BLaER1 (cell line): ENCODE results near the gene TTC31.
"Not testable (repeated sequence)": the region's sequence is repeated elsewhere in the genome, so short reads cannot be mapped to it uniquely, and the experiment has no call there.

ENCODE experiments used
- H3K27ac ChIP-seq: shearing (Covaris generic); formaldehyde crosslinking; 2 replicates; pipeline ENCODE4 v1.8.1; 2022
- H3K27me3 ChIP-seq: shearing (Covaris generic); formaldehyde crosslinking; 2 replicates; pipeline ENCODE4 v1.8.1; 2022
- H3K36me3 ChIP-seq: shearing (Covaris generic); formaldehyde crosslinking; 2 replicates; pipeline ENCODE4 v1.8.1; 2022
- H3K4me1 ChIP-seq: shearing (Covaris generic); formaldehyde crosslinking; 2 replicates; pipeline ENCODE4 v1.8.1; 2022
- H3K4me2 ChIP-seq: shearing (Covaris generic); formaldehyde crosslinking; 2 replicates; pipeline ENCODE4 v1.8.1; 2022
- H3K4me3 ChIP-seq: shearing (Covaris generic); formaldehyde crosslinking; 2 replicates; pipeline ENCODE4 v1.8.1; 2022
- H3K9ac ChIP-seq: shearing (Covaris generic); formaldehyde crosslinking; 2 replicates; pipeline ENCODE4 v1.8.1; 2022
- H3K9me3 ChIP-seq: shearing (Covaris generic); formaldehyde crosslinking; 2 replicates; pipeline ENCODE4 v1.8.1; 2022
- H4K20me1 ChIP-seq: shearing (Covaris generic); formaldehyde crosslinking; 2 replicates; pipeline ENCODE4 v1.8.1; 2022
- Cebpa-rat ChIP-seq: shearing (Covaris generic); IDR thresholded peaks from 2 replicates; pipeline ENCODE4 v1.8.1; 2022

TTC31 gene

GRCh38 chr2:74457549-74458131 is 25.2 kb upstream of the TTC31 start:
- Histone ChIP-seq H3K36me3 (peaks cover 25% of the 10 kb centered on the region), H3K4me2 (peak overlapping the region; percentile 99), H3K27me3 (no peaks in the 10 kb centered on the region), H3K4me3 (peak overlapping the region; percentile 80), H3K9me3 (no peaks in the 10 kb centered on the region), H3K9ac (peak overlapping the region; percentile 89), H3K27ac (peak overlapping the region; percentile 92), H4K20me1 (peaks cover 18% of the 10 kb centered on the region; the same call in 1 of the 2 replicates), H3K4me1 (peaks cover 44% of the 10 kb centered on the region)
- no peak for TF ChIP-seq Cebpa-rat

- no peaks in the 10 kb centered on the region for H3K27me3 ChIP-seq
- peaks cover 32% of the 10 kb centered on the region for H3K36me3 ChIP-seq
- H3K9ac ChIP-seq, result peak within 1 kb of the TSS; percentile 89
- peaks cover 41% of the 10 kb centered on the region for H3K4me1 ChIP-seq
- H3K4me2 ChIP-seq, result peak within 1 kb of the TSS; percentile 99
- H3K9me3 ChIP-seq, result no peaks in the 10 kb centered on the region
- peaks cover 25% of the 10 kb centered on the region; the same call in 1 of the 2 replicates for H4K20me1 ChIP-seq
- no peak for TF ChIP-seq Cebpa-rat
- H3K27ac ChIP-seq, result peak within 1 kb of the TSS; percentile 92
- peak within 1 kb of the TSS; percentile 80 for H3K4me3 ChIP-seq
These were observed 24.5 kb upstream of the TTC31 start, which contains the start of gene WBP1 for GRCh38 chr2:74458132-74458937. Gene WBP1, plus strand, starts transcription at chr2:74458438. Its CDS starts 165 bp downstream, at chr2:74458603.

- Histone ChIP-seq H3K9me3 (no peaks in the 10 kb centered on the region), H3K27me3 (no peaks in the 10 kb centered on the region), H3K9ac (peak overlapping the region; percentile 87), H3K4me3 (peak overlapping the region; percentile 80), H4K20me1 (peaks cover 28% of the 10 kb centered on the region; the same call in 1 of the 2 replicates), H3K36me3 (peaks cover 32% of the 10 kb centered on the region), H3K4me2 (peak overlapping the region; percentile 97), H3K27ac (peak overlapping the region; percentile 82), H3K4me1 (peaks cover 47% of the 10 kb centered on the region)
- TF ChIP-seq Cebpa-rat, result no peak
These were observed 23.9 kb upstream of the TTC31 start for GRCh38 chr2:74458938-74459363.

- Histone ChIP-seq H4K20me1 (peaks cover 34% of the 10 kb centered on the region; the same call in 1 of the 2 replicates), H3K9ac (peak overlapping the region; percentile 87; the same call in 1 of the 2 replicates), H3K4me2 (peak overlapping the region; percentile 97), H3K4me1 (peaks cover 47% of the 10 kb centered on the region), H3K4me3 (peak overlapping the region; percentile 80), H3K36me3 (peaks cover 32% of the 10 kb centered on the region)
- not testable (repeated sequence) for H3K27me3 ChIP-seq, H3K9me3 ChIP-seq, H3K27ac ChIP-seq
These were observed 23.3 kb upstream of the TTC31 start for GRCh38 chr2:74459503-74460118.

GRCh38 chr2:74460187-74460586 is 22.7 kb upstream of the TTC31 start:
- H3K36me3 ChIP-seq, result peaks cover 32% of the 10 kb centered on the region
- H4K20me1 ChIP-seq, result peaks cover 36% of the 10 kb centered on the region; the same call in 1 of the 2 replicates
- not testable (repeated sequence) for H3K4me3 ChIP-seq, H3K27ac ChIP-seq, H3K9ac ChIP-seq, H3K9me3 ChIP-seq, H3K4me2 ChIP-seq, H3K27me3 ChIP-seq
- peaks cover 46% of the 10 kb centered on the region for H3K4me1 ChIP-seq

GRCh38 chr2:74461187-74462053 is 21.5 kb upstream of the TTC31 start:
- Histone ChIP-seq H3K9me3 (no peaks in the 10 kb centered on the region), H3K27me3 (no peaks in the 10 kb centered on the region), H3K36me3 (peaks cover 32% of the 10 kb centered on the region), H3K4me2 (no peak overlapping the region), H3K4me3 (no peak overlapping the region), H4K20me1 (peaks cover 36% of the 10 kb centered on the region; the same call in 1 of the 2 replicates), H3K27ac (no peak overlapping the region), H3K4me1 (peaks cover 38% of the 10 kb centered on the region), H3K9ac (no peak overlapping the region)
- TF ChIP-seq Cebpa-rat, result no peak

- H3K27ac ChIP-seq, result no peak overlapping the region
- TF ChIP-seq Cebpa-rat, result no peak
- H3K9me3 ChIP-seq, result no peaks in the 10 kb centered on the region
These were observed 20.7 kb upstream of the TTC31 start for GRCh38 chr2:74462054-74462785.

GRCh38 chr2:74462786-74463105 is 20.1 kb upstream of the TTC31 start:
- Histone ChIP-seq H3K9me3 (no peaks in the 10 kb centered on the region), H4K20me1 (peaks cover 36% of the 10 kb centered on the region; the same call in 1 of the 2 replicates), H3K36me3 (peaks cover 32% of the 10 kb centered on the region), H3K27me3 (no peaks in the 10 kb centered on the region), H3K4me1 (peaks cover 32% of the 10 kb centered on the region), H3K4me2 (no peak overlapping the region), H3K27ac (no peak overlapping the region), H3K9ac (no peak overlapping the region), H3K4me3 (no peak overlapping the region)
- no peak for TF ChIP-seq Cebpa-rat

More at GRCh38 chr2:74462054-74462785, 20.7 kb upstream of the TTC31 start:
- Histone ChIP-seq H4K20me1 (peaks cover 36% of the 10 kb centered on the region; the same call in 1 of the 2 replicates), H3K4me1 (peaks cover 32% of the 10 kb centered on the region), H3K4me3 (no peak overlapping the region), H3K27me3 (no peaks in the 10 kb centered on the region), H3K9ac (no peak overlapping the region), H3K4me2 (no peak overlapping the region), H3K36me3 (peaks cover 32% of the 10 kb centered on the region)

GRCh38 chr2:74464406-74464805 is 18.5 kb upstream of the TTC31 start:
- H3K27ac ChIP-seq, result peak overlapping the region; percentile 86
- H3K27me3 ChIP-seq, result no peaks in the 10 kb centered on the region
- peaks cover 32% of the 10 kb centered on the region for H3K36me3 ChIP-seq
- TF ChIP-seq Cebpa-rat, result no peak
- peaks cover 25% of the 10 kb centered on the region for H3K4me1 ChIP-seq
- H4K20me1 ChIP-seq, result peaks cover 36% of the 10 kb centered on the region; the same call in 1 of the 2 replicates
- H3K9me3 ChIP-seq, result no peaks in the 10 kb centered on the region
- H3K9ac ChIP-seq, result peak overlapping the region; percentile 94
- peak overlapping the region; percentile 83 for H3K4me3 ChIP-seq
- H3K4me2 ChIP-seq, result peak overlapping the region; percentile 96

GRCh38 chr2:74470742-74471141 is 12.1 kb upstream of the TTC31 start:
- H4K20me1 ChIP-seq, H3K9me3 ChIP-seq, H3K9ac ChIP-seq, H3K27me3 ChIP-seq, H3K4me3 ChIP-seq, H3K27ac ChIP-seq: not testable (repeated sequence)
- Histone ChIP-seq H3K4me1 (peaks cover 32% of the 10 kb centered on the region), H3K36me3 (peaks cover 29% of the 10 kb centered on the region), H3K4me2 (peak overlapping the region; percentile 92)
